ENCODE data around the gene PYGB.
A peak's percentile ranks its signal among the peaks of the same experiment; 100 is the strongest.

Gene PYGB

GRCh38 chr20:25203089-25203488 lies 44.8 kb upstream of the PYGB start:
- H3K9me3 ChIP-seq (replicated peaks in 1 of 2; ENCODE audit: control insufficient read depth in 2 of 2, insufficient read depth in 1 of 2, low read depth in 1 of 2, low read length in 2 of 2): peaks cover 2 to 16% of the 10 kb centered on the region in 2 donors

GRCh38 chr20:25203871-25204320 lies 44.0 kb upstream of the PYGB start:
- H3K14ac ChIP-seq (ENCODE audit: low read length): no peak overlapping the region
- H2BK12ac ChIP-seq (ENCODE audit: low read length): no peak overlapping the region
- H3K18ac ChIP-seq (ENCODE audit: low read length): no peak overlapping the region
- H3K79me1 ChIP-seq (ENCODE audit: low read depth, low read length): peaks cover 15% of the 10 kb centered on the region
- peaks cover 5 to 15% of the 10 kb centered on the region in 2 donors for H3K4me1 ChIP-seq (ENCODE audit: control insufficient read depth in 2 of 2, insufficient read depth in 1 of 2, low read depth in 1 of 2, low read length in 2 of 2)
- no peaks in the 10 kb centered on the region for H3K27me3 ChIP-seq (ENCODE audit: control insufficient read depth in 3 of 3, insufficient read depth in 3 of 3, low read depth in 1 of 3, low read length in 3 of 3)
- H2BK120ac ChIP-seq (ENCODE audit: low read depth, low read length): no peak overlapping the region
- no CpG with 5 or more reads among the region's 1 CpG for WGBS, 2 donors (ENCODE audit: extremely low coverage in 2 of 2, insufficient read length in 2 of 2, insufficient replicate concordance in 1 of 2)
- peaks cover 0 to 2% of the 10 kb centered on the region in 2 donors for H3K36me3 ChIP-seq (replicated peaks in 1 of 2; ENCODE audit: control insufficient read depth in 2 of 2, insufficient read depth in 2 of 2, low read length in 2 of 2)
- no peak overlapping the region for H2AFZ ChIP-seq (ENCODE audit: low read length)
- H2BK5ac ChIP-seq (ENCODE audit: low read length): no peak overlapping the region
- peaks cover 2 to 16% of the 10 kb centered on the region in 2 donors for H3K9me3 ChIP-seq (replicated peaks in 1 of 2; ENCODE audit: control insufficient read depth in 2 of 2, insufficient read depth in 1 of 2, low read depth in 1 of 2, low read length in 2 of 2)
- H2AK5ac ChIP-seq (ENCODE audit: low read depth, low read length): no peak overlapping the region
- H4K91ac ChIP-seq (ENCODE audit: low read depth, low read length, poor library complexity): no peak overlapping the region
- no peak for DNase-seq (ENCODE audit: low spot score)
- no peak overlapping the region for H4K8ac ChIP-seq (ENCODE audit: low read depth, low read length)
- no peak overlapping the region for H3K4me2 ChIP-seq (ENCODE audit: insufficient read depth, low read length, poor library complexity, severe bottlenecking)
- no peak overlapping the region for H3K4ac ChIP-seq (ENCODE audit: low read length)
- H2BK15ac ChIP-seq (ENCODE audit: low read length): no peak overlapping the region
- no peak overlapping the region for H3K27ac ChIP-seq (replicated peaks; ENCODE audit: low read length)
- H3K4me3 ChIP-seq (ENCODE audit: low read length in 2 of 2): no peak overlapping the region
- H3K23ac ChIP-seq (ENCODE audit: low read depth, low read length, poor library complexity): no peak overlapping the region
- no peak overlapping the region for H3K9ac ChIP-seq (ENCODE audit: low read depth, low read length, poor library complexity)

More at GRCh38 chr20:25203089-25203488, 44.8 kb upstream of the PYGB start:
- Histone ChIP-seq H3K4ac (ENCODE audit: low read length) (no peak overlapping the region), H2BK5ac (ENCODE audit: low read length) (no peak overlapping the region), H3K79me1 (ENCODE audit: low read depth, low read length) (peaks cover 15% of the 10 kb centered on the region), H3K27ac (replicated peaks; ENCODE audit: low read length) (no peak overlapping the region), H3K23ac (ENCODE audit: low read depth, low read length, poor library complexity) (no peak overlapping the region), H4K8ac (ENCODE audit: low read depth, low read length) (no peak overlapping the region), H4K91ac (ENCODE audit: low read depth, low read length, poor library complexity) (no peak overlapping the region), H3K18ac (ENCODE audit: low read length) (no peak overlapping the region), H2BK15ac (ENCODE audit: low read length) (no peak overlapping the region), H3K4me3 (ENCODE audit: low read length in 2 of 2) (no peak overlapping the region), H2AK5ac (ENCODE audit: low read depth, low read length) (no peak overlapping the region), H3K4me2 (ENCODE audit: insufficient read depth, low read length, poor library complexity, severe bottlenecking) (no peak overlapping the region), H3K36me3 (replicated peaks in 1 of 2; ENCODE audit: control insufficient read depth in 2 of 2, insufficient read depth in 2 of 2, low read length in 2 of 2) (peaks cover 0 to 2% of the 10 kb centered on the region in 2 donors), H3K14ac (ENCODE audit: low read length) (no peak overlapping the region), H3K27me3 (ENCODE audit: control insufficient read depth in 3 of 3, insufficient read depth in 3 of 3, low read depth in 1 of 3, low read length in 3 of 3) (no peaks in the 10 kb centered on the region), H2BK12ac (ENCODE audit: low read length) (no peak overlapping the region), H3K4me1 (ENCODE audit: control insufficient read depth in 2 of 2, insufficient read depth in 1 of 2, low read depth in 1 of 2, low read length in 2 of 2) (peaks cover 9 to 19% of the 10 kb centered on the region in 2 donors), H2BK120ac (ENCODE audit: low read depth, low read length) (no peak overlapping the region), H2AFZ (ENCODE audit: low read length) (no peak overlapping the region), H3K9ac (ENCODE audit: low read depth, low read length, poor library complexity) (no peak overlapping the region)
- no CpG with 5 or more reads among the region's 2 CpGs for WGBS, 2 donors (ENCODE audit: extremely low coverage in 2 of 2, insufficient read length in 2 of 2, insufficient replicate concordance in 1 of 2)
- no peak for DNase-seq (ENCODE audit: low spot score)

GRCh38 chr20:25204550-25205276 lies 43.2 kb upstream of the PYGB start:
- no peak overlapping the region for H3K14ac ChIP-seq (ENCODE audit: low read length)
- H2BK5ac ChIP-seq (ENCODE audit: low read length): peak overlapping the region; percentile 30
- H2BK15ac ChIP-seq (ENCODE audit: low read length): no peak overlapping the region
- H3K79me1 ChIP-seq (ENCODE audit: low read depth, low read length): peaks cover 15% of the 10 kb centered on the region
- peak overlapping the region; percentile 18 for H3K23ac ChIP-seq (ENCODE audit: low read depth, low read length, poor library complexity)
- no peak overlapping the region for H4K8ac ChIP-seq (ENCODE audit: low read depth, low read length)
- H3K4me2 ChIP-seq (ENCODE audit: insufficient read depth, low read length, poor library complexity, severe bottlenecking): no peak overlapping the region
- peaks cover 2 to 3% of the 10 kb centered on the region in 2 donors for H3K36me3 ChIP-seq (replicated peaks in 1 of 2; ENCODE audit: control insufficient read depth in 2 of 2, insufficient read depth in 2 of 2, low read length in 2 of 2)
- peaks cover 2 to 16% of the 10 kb centered on the region in 2 donors for H3K9me3 ChIP-seq (replicated peaks in 1 of 2; ENCODE audit: control insufficient read depth in 2 of 2, insufficient read depth in 1 of 2, low read depth in 1 of 2, low read length in 2 of 2)
- no peak overlapping the region for H2BK120ac ChIP-seq (ENCODE audit: low read depth, low read length)
- no peaks in the 10 kb centered on the region for H3K27me3 ChIP-seq (ENCODE audit: control insufficient read depth in 3 of 3, insufficient read depth in 3 of 3, low read depth in 1 of 3, low read length in 3 of 3)
- no peak overlapping the region for H3K4me3 ChIP-seq (ENCODE audit: low read length in 2 of 2)
- H2AFZ ChIP-seq (ENCODE audit: low read length): no peak overlapping the region
- H2BK12ac ChIP-seq (ENCODE audit: low read length): peak overlapping the region; percentile 60
- H3K9ac ChIP-seq (ENCODE audit: low read depth, low read length, poor library complexity): no peak overlapping the region
- no peak for DNase-seq (ENCODE audit: low spot score)
- no peak overlapping the region for H3K4ac ChIP-seq (ENCODE audit: low read length)
- H3K27ac ChIP-seq (replicated peaks; ENCODE audit: low read length): no peak overlapping the region
- H3K18ac ChIP-seq (ENCODE audit: low read length): peak overlapping the region; percentile 20
- WGBS, 2 donors (ENCODE audit: extremely low coverage in 2 of 2, insufficient read length in 2 of 2, insufficient replicate concordance in 1 of 2): no CpG with 5 or more reads among the region's 9 CpGs
- H4K91ac ChIP-seq (ENCODE audit: low read depth, low read length, poor library complexity): no peak overlapping the region
- H3K4me1 ChIP-seq (ENCODE audit: control insufficient read depth in 2 of 2, insufficient read depth in 1 of 2, low read depth in 1 of 2, low read length in 2 of 2): peaks cover 0 to 12% of the 10 kb centered on the region in 2 donors
- H2AK5ac ChIP-seq (ENCODE audit: low read depth, low read length): peak overlapping the region; percentile 53

GRCh38 chr20:25205277-25206062 lies 42.4 kb upstream of the PYGB start:
- peak overlapping the region; percentile 75 for H2BK15ac ChIP-seq (ENCODE audit: low read length)
- H3K4me2 ChIP-seq (ENCODE audit: insufficient read depth, low read length, poor library complexity, severe bottlenecking): no peak overlapping the region
- H4K8ac ChIP-seq (ENCODE audit: low read depth, low read length): peak overlapping the region; percentile 65
- no peak overlapping the region for H3K4me3 ChIP-seq (ENCODE audit: low read length in 2 of 2)
- peaks cover 0 to 12% of the 10 kb centered on the region in 2 donors for H3K4me1 ChIP-seq (ENCODE audit: control insufficient read depth in 2 of 2, insufficient read depth in 1 of 2, low read depth in 1 of 2, low read length in 2 of 2)
- H3K9me3 ChIP-seq (replicated peaks in 1 of 2; ENCODE audit: control insufficient read depth in 2 of 2, insufficient read depth in 1 of 2, low read depth in 1 of 2, low read length in 2 of 2): peaks cover 2 to 16% of the 10 kb centered on the region in 2 donors
- H3K14ac ChIP-seq (ENCODE audit: low read length): peak overlapping the region; percentile 1
- no peak overlapping the region for H2BK120ac ChIP-seq (ENCODE audit: low read depth, low read length)
- DNase-seq (ENCODE audit: low spot score): no peak
- peak overlapping the region; percentile 53 for H2AK5ac ChIP-seq (ENCODE audit: low read depth, low read length)
- peak overlapping the region; percentile 80 for H3K9ac ChIP-seq (ENCODE audit: low read depth, low read length, poor library complexity)
- no peaks in the 10 kb centered on the region for H3K27me3 ChIP-seq (ENCODE audit: control insufficient read depth in 3 of 3, insufficient read depth in 3 of 3, low read depth in 1 of 3, low read length in 3 of 3)
- H2BK5ac ChIP-seq (ENCODE audit: low read length): peak overlapping the region; percentile 30
- H3K27ac ChIP-seq (replicated peaks; ENCODE audit: low read length): no peak overlapping the region
- peaks cover 4 to 9% of the 10 kb centered on the region in 2 donors for H3K36me3 ChIP-seq (replicated peaks in 1 of 2; ENCODE audit: control insufficient read depth in 2 of 2, insufficient read depth in 2 of 2, low read length in 2 of 2)
- H2BK12ac ChIP-seq (ENCODE audit: low read length): peak overlapping the region; percentile 60
- H3K4ac ChIP-seq (ENCODE audit: low read length): no peak overlapping the region
- no peak overlapping the region for H2AFZ ChIP-seq (ENCODE audit: low read length)
- WGBS, 2 donors (ENCODE audit: extremely low coverage in 2 of 2, insufficient read length in 2 of 2, insufficient replicate concordance in 1 of 2): no CpG with 5 or more reads among the region's 21 CpGs
- H3K18ac ChIP-seq (ENCODE audit: low read length): peak overlapping the region; percentile 20
- H3K23ac ChIP-seq (ENCODE audit: low read depth, low read length, poor library complexity): peak overlapping the region; percentile 85
- no peak overlapping the region for H4K91ac ChIP-seq (ENCODE audit: low read depth, low read length, poor library complexity)
- H3K79me1 ChIP-seq (ENCODE audit: low read depth, low read length): peaks cover 15% of the 10 kb centered on the region

Data from neuronal stem cell (in vitro differentiated cells).